Measurements from ENCODE around the gene FERD3L.

FERD3L gene

DNA sequence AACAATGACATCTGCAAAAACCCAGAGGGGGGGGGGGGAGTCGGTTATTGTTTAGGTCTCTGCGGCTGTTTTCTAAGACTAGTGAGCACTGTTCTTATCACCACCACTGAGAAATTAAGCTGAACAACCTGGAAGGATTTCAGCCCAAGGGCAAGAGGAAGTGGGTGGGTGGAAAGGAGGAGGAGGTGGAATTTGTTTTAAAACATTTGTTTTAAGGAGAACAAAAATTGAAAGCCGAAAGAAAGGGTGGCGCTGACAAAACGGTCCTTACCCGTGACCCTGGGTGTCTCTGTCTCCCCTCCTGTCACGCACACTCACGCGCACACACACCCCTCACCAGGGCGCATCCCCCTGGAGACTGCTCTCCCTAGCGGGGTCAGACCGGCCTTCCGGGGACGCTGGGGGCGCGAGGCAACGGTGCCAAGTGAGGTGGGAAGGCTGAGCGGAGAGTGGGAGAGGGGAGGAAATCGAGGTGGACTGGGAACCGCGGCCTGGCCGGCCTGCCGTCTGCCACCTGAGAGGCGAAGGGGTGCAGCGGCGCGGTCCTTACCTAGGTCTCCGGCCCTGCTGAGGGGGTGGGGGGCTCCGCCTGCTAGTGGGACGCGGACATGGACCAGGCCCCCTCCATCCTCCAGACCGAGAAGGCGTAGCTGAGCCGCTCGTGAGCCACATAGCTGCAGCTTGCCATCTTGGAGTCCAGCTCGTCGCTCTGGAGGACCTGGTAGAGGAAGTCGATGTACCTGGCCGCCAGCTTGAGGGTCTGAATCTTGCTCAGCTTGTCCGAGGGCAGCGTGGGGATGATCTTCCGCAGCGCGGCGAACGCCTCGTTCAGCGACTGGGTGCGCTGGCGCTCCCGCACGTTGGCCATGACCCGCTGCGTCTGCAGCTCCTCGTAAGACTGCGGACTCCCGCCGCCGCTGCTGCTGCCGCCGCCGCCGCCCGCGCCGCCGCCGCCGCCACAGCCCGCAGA, 28.8 kb downstream of the FERD3L start:
- peak; percentile 67 for DNase-seq

DNA sequence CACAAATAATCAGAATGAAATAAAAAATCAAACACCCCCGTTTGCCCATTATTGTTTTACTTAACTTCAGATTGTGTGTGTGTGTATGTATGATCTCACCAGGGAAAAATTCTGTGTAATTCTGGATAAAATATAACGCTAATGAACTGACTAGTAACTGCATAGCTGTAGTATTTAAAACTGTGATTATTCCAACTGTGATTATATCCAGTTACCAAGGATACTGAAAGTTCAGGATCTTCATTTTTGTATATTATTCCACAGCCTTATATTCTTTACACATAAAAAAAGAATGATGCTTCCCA, 30.7 kb downstream of the FERD3L start:
- no peak for DNase-seq

DNA sequence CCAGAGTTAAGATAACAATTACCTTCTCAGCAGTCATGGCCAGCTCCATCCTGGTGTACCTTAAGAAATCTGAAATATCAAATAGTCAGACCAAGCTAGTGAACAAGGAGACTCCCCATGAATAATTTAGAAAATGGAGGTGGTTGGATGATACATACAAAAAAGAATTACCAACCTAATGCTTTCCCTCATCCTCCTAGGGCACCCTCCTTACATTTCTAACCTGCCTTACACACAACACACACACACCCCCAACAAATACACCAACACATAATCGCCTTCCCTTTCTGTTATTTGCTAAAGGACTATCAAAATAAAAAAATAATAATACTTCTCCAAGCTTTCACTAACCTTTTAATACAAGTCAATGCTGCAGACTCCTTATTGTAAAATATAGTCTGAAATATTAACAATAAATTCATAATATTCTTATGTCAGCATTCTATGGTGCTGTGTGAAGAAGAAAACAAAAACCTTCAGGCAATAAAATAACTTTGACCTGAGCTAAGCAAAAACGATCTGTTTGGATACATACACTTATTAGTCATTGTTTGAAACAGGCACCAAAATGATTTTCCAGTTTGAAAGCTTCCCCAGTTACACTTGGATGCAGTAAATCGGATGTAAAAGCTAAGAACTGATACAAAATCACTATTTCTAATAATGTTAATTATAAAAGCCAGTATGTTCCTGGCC, 31.2 kb downstream of the FERD3L start:
- no peak for DNase-seq

DNA sequence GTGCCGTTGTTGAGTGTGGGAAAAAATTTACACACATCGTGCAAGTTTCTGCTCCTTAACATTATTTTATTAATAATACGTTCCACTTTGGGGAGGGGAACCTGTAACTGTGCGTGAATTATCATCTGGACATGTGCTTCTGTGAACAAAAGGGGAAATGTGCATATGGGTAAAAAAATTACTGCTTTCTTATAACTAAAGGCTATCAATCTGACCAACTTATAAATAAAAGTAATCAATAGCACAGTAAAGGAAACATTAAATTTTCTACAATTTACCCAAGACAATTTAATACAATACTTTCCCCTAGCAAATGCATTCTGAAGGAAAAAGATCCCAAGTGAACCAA, 32.2 kb downstream of the FERD3L start:
- no peak for DNase-seq

- peak; percentile 77 for DNase-seq
Observed at GRCh38 chr7:19112274-19113001, 32.8 kb downstream of the FERD3L start.

GRCh38 chr7:19111474-19112273, 33.5 kb downstream of the FERD3L start:
- DNase-seq: peak; percentile 42

DNA sequence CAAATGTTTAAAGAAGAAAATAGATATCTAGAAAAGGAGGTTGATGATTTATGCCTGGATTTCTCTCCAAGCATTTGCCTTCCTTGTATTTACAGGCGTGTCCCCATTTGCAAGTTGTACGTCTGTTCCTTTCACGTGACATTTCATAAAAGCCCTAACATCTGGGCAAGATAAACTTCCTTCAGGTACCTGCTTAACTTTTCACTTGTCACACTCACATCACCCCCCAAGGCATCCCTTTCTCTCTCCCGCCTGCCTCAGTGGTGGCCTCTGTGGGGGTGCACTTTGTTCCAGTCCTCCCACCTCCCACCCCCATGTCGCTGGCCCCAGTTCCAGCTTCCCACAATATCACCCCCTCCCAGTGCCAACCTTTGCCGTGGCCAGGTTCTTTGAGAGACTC, 34.4 kb downstream of the FERD3L start:
- no peak for DNase-seq

GRCh38 chr7:19110026-19110730, 35.0 kb downstream of the FERD3L start:
- DNase-seq: no peak

DNA sequence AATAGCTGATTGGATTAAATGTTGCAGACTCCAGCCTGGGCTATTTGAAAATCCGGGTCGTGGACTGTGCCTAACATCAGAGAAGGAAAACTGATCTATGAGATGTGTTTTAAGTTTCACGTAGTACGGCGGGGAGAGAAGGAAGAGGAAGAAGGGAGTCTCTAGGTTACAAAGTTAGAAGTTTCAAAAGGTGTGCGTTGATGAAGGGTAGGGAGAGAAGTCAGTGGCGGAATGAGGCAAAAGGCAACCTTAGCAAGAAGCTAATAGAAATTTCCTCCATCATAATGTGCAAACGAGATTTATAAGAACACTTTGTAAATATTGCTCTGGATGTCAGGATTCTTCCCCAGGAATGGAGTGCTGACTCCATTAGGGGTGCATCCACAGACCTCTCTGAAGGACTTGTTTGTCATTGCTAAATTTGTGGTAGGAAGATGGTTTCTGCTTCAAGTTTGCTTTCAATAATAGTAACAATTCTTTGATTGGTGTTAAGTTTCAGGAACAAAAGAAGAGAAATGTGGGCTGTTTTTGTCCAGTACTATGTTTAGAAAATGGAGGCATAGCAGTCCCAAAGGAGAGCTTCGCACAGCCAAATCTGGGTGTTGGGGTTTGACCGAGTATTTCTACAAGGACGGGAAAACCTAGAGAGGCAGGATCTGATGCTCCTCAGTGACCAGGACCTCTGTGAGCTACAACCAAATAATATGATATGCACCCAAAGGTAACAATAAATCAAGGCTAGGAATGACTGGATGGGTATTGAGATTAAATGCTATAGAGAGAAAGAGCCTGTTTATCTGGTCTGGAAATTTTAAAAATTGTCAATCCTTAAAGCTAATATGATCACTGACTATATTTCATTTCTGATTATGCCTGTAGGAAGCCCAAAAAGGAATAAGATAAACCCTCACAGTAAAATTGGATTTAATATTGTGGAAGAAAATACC, 35.9 kb downstream of the FERD3L start:
- peak; percentile 46 for DNase-seq

DNA sequence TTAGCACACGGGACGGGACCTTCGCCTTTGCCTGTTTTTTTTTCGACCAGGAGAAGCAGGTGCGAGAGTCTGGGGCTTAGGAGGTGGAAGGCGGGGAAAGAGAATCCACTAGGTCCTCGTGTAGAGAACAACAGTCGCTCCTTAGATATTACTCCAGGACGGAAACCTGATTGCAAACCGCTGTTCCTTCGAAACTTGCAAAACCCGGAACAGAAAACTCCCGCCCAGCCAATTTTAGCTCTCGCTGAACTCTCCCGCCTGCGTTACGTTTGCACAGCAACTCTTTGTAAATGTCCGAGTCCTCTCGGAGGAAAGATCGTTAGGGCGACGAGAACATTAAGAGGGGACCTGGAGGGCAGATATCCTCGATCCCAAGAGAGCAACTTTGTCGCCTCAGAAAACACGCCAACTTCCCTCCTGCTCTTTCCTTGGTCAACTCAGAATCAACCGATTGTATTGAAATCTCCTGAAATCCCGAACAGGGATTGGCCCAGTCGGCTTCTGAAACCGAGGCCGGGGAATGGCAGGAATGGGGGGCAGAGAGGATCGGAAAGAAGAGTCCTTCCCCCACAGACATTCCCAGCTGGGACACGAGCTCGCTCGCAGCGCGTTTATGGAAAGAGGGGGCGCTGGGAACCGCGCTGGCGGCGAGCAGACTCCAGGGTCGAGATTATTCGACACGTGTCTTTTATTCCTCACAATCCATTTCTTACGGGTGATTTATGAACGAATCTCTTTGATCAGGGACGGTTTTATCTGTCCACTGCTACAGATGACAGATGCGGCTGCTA, 37.7 kb downstream of the FERD3L start:
- peak; percentile 81 for DNase-seq

GRCh38 chr7:19107081-19107355, 38.2 kb downstream of the FERD3L start:
- DNase-seq: no peak

- DNase-seq: peak; percentile 65
Observed at GRCh38 chr7:19106241-19107080, 38.8 kb downstream of the FERD3L start.

- no peak for DNase-seq
Observed at GRCh38 chr7:19105546-19105945, 39.7 kb downstream of the FERD3L start.

DNA sequence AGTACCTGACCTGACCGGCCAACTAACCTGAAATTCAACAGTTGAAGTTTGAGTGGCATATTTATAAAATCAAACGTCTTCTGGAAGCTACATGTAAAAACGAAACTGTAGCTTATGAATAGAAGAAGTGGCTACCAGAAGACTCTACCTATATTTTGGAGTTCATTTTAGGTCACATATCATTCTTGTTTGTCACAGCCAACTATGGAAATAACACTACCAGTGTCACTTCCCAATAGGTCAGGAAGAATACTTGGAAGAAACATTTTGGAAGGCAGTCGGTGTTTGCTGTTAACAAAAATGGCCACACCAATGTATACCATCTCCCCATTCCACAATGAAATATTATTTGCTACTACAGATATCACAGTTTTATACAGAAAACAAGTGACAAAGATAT, 40.4 kb downstream of the FERD3L start:
- DNase-seq: no peak

DNA sequence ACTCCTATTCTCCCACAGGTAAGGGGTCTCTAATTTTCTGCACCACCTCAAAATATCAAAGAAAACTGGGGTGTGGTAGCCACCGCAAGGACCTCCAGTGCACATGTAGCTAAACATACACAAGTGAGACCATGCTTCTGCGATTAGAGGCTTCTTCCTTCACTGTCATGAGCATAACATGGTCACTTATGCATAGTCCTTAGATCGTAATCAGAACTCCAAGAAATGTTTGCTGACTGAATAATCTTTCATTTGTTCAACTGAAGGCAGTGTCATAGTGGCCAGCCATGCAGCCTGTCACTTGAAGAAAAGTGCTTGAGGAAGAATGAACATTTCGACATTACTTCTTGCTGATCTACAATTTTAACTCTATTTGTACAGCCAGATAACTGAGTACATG, 42.3 kb downstream of the FERD3L start:
- no peak for DNase-seq

- DNase-seq: no peak
Observed at GRCh38 chr7:19101909-19102308, 43.3 kb downstream of the FERD3L start.

- DNase-seq: no peak
Observed at GRCh38 chr7:19101472-19101871, 43.7 kb downstream of the FERD3L start.

GRCh38 chr7:19099924-19100323, 45.3 kb downstream of the FERD3L start:
- DNase-seq: no peak

DNA sequence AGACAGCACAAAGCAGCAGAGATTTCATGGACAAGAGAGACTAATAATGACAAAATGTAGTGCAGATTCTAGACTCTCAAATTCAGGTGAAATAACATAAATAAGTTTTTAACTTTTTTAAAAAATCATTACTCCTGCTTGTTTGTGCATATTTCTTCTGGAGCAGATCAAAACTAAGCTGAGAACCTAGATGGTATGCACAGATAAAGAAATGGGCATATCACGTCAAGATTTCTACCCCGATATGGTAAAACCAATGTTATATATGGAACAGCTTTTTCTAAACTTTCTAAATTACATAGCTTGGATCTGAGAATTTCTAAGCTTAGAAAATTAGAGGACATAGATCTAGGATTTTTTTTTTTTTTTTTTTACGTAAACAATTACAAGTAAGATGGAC, 46.0 kb downstream of the FERD3L start:
- DNase-seq: no peak
